Endometrium (tissue), 2 donors: ENCODE measurements around the gene PIP5KL1.

Source experiments
- FAIRE-seq: peaks from 2 replicates; lab custom pipeline; 2012; peaks lifted over from hg19 to GRCh38; lab: Jason Lieb, UNC
- donor health status: control.
- donor health status: control.

The PIP5KL1 gene

DNA sequence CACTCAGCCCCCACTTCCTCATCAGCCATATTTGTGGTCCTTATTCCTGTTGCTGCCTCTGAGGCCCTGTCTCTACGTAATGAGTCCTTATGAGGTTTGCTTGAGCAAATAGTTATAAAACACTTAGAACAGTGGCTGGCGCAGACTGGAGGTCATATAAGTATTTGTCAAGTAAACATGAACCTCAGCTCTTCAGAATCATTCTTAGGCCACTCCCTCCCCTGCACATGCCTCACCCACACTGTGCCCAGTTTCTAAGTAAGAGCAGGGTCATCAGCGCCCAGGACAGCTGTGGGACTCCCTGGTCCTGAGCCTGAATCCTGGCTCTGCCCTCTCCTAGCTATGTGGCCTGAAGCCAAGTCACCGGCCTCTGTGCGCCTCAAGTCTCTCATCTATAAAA is 17.7 kb downstream of the PIP5KL1 start:
- no peak for FAIRE-seq

DNA sequence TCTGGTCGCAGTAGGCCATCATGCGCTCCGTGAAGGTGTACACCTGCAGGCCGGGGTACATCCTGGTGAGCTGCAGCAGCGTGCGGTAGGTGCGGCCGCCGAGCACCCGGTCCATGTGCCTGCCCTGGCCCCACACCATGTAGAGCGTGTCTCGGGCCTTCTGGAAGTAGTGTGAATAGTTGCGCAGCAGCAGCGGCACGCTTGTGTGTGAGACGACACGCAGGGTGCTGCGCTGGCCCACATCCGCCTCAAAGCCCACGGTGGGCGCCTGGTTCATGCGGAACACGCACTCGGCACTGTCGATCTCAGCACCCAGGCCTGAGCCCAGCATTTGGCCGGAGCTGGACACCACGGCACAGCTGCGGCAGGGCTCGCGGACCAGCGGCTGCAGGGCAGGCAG is 18.3 kb downstream of the PIP5KL1 start:
- no peak for FAIRE-seq

DNA sequence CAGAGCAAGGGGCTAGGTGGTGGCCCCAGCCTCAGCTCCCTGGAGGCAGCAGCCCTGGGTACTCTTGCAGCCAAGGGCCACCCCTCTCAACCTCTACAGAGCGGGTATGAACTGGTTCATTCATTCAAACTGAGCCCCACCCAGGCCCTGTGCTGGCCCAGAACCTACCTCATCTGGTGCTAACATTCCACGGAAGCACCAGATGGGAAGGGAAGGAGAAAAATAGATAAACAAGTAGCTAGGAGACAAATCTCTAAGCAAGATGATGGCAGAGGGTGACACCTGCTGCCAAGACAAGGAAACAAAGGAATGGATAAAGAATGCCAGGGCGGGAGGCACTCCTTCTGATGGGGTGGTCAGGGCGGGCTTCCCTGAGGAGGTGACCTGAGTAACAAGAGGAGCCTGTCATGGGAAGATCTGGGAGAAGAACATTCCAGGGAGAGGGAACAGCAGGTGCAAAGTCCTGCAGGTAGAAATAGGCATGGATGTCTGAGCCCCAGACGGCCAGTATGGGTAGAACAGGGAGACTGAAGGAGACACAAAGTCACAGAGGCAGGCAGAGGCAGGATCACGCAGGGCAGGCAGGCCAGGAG is 19.9 kb downstream of the PIP5KL1 start:
- no peak for FAIRE-seq

DNA sequence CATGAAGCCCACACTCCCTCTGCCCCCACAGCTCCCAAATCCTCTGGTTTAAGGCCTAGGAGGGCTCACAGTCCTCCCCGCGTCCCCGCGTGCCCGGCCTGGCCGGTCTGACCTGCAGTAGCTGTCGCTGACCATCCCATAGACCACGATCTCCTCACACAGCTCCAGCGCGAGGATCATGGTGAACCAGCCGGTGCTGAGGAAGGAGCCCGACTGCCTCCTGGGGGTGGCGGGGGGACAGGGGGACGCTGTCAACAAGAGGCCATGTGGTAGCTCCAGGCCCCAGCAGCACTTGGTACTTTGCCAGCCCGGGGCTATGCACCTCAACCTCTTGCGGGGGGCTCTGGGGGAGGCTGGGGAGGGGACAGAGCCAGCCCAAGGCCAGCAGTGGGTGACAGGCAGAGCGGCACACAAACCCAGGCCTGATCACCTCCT is 20.7 kb downstream of the PIP5KL1 start:
- no peak for FAIRE-seq

DNA sequence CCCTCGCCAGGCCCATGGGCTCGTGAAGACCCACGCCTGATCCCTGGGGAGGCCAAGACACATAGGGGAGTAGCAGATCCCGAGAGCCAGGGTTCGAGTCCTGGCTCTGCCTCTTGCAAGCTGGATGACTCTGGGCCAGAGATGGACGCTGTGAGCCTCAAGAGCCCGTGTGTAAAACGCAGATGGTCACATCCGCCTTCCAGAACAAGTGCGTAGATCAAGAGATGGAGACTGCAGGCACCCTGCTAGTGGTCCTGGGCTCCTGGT is 22.0 kb downstream of the PIP5KL1 start:
- FAIRE-seq, result no peak

DNA sequence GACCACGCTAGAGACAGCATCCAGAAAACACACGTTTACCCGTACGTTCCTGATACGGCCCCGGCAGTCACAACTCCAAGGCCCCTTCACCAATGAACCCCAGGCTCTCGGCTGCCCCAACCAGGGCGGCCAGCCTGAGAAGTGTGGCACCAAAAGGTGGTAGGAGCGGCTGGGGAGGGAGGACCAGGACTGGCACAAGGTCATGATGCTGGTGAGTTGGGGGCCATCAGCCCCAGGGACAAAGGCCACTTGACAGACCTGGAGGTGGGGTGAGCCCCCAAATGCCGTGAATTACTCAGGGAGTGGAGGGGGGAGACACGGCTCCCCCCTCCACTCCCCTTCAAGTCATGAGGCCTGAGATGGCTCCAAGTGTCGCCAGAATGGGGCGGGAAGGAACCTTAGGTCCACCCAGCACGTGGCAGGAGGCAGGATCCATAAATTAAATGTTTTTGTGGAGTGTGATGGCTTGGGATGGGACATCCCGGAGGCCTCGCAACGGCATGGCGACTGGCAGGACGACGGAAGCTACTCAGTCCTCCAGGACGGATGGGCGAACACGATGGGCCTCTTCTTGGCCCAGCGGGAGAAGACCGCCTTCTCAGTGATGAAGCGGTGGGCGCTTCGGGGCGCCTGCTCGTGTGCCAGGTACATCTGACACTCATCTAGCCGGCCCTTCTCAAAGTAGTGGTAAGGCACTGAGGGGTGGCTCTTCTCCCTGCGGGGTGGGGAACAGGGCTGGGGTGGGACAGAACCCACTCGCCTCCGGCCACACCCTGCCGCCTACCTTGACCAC is 22.5 kb downstream of the PIP5KL1 start:
- no peak for FAIRE-seq

DNA sequence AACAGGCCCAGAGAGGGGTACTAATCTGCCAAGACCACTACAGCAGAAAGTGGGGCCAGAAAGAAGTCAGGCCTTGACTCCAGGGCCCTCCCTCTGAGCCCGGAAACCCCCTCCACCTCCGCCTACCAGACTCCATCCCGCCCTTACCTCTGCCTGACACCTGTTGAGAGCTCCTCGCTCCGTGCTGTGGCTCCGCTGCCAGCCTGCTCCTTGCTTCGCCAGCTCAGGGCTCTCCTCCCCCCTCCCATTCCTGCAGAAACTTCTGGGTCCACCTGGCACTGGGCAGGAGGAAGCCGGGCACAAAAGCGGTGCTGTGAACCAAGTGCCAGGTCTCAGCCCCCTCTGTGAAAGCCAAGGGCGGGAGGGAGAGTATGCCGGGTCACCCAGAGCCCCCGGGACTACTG is 24.8 kb downstream of the PIP5KL1 start:
- FAIRE-seq, result no peak

DNA sequence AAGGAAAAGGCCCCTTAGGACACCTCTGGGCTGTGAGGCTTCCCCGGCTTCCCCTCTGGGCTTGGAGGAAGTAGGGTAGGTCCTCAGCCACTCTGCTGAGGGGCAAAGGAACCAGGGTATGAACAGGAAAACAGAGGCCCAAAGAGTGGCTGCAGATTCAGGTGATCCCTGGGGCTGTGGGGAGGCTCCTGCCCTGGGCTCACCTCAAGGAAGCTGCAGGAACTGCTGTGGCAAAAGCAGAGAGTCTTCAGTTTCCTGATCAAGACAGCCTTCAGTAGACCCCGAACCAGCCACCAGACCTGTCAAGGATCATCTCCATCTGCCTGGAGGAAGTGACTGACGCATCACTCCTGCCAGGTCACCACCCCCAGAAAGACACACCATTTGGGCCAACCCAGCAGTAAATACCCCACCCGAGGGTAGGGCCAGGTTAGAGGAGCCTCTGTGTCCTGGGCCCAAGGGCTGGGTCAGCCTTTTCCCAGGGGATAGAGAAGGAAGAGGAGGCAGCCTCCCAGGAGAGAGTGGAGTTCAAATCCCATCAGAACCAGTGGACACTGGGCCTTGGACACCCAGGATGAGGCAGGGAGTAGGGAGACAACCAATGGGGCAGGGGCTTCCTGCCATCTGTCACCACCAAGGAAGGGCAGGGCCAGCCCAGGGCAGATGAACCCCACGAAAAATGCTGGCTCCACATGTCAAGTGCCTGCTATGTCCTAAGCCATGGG is 25.4 kb downstream of the PIP5KL1 start:
- FAIRE-seq, result no peak

DNA sequence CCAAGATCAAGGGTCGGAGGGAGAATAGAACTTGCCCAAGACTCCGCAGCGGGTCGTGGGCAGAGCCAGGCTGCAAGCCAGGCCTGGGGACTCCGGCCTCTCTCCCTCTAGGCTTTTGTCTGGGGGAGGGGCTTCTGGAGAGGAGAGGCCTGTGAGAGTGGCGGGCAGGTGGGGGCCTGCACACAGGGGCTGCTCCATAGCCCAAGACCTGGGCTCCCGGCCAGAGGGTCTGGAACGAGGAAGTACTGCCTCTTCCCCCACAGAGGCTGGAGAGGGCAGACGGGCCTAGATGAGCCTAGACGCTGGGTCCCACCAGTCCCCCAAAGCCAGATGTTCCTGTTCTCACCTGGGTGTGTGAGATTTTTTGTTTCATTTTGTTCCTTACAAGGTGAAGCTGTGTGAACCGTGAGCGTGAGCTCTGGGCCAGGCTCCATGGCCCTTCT is 26.0 kb downstream of the PIP5KL1 start:
- no peak for FAIRE-seq

DNA sequence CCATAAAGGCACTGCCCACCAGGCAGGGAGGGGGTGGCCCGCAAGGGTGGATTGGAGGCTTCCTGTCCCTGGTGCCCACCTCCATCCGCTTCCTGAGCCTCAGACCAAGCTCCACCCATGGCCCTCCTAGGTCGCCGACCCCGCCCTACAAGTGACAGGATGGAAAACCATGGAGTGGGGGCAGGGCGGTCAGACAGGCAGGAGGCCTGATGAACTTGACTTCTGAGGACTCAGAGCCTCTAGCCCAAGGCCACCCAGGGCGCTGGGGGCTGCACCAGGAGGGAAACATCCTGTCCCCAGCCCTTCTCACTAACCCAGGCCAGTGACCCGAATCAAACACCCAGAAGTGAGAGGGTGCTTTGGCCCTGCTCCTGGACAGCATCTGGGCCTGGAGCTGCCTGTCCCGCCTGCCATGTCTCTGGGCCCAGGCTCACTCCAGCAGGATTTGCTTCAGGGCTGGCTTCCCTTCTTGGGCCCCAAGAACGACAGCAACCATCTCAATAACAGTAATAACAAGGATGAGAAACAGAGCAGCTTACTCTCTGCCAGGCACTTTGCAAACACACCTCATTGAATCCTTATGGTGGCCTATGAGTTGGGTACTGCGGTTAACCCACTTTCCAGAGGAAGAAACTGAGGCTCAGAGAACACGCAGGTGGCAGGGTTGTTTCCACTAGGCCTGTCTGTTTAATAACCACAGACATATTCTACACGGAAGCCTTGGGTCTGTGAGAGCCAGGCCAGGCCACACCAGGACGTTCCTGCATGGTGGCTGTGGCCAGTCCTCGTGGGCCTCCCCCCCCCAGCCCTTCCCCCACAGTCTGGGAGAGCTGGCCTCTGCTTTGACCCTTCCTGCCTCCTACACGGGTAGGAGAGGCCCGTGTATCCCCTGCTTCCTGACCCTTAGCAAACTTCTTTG is 26.8 kb downstream of the PIP5KL1 start:
- no peak for FAIRE-seq

DNA sequence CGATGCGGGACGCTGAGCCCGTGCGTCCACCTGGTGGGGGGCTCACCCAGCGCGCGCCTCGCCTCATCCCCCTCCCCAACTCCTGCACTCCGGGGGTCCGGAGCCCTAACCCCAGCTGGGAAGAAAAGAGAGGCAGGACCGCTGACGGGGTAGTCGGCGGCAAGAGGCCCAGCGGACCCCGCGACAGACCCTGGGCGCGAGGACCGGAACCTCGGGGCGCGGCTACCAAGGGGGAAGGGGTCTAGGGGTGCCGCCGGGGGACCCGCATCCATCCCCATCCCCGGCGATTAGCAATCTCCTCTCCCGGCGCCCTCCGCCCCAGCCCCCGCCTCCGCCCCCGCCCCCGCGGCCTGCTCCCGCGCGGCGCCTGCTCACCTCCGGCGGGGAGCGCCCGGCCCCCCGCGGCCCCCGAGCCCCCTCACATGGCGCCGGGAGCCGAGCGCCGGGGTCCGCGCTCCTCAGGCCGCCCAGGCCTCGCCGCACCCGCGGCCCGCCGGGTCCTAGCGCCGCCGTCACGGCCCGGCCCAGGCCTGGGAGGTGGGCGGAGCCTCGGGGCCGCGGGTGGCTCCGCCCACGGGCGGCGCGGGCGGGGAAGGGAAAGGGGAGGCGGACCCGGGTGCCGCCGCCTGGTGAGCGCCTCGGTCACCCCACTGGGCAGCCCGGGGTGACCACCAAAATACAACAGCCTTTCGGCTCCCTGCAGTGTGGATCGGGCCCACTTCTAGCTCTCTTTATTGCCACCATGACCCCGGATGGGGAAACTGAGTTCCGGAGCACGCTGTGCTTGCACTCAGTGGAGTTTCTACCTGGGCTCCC is 31.2 kb downstream of the PIP5KL1 start, which contains the start of gene ST6GALNAC6:
Gene ST6GALNAC6 (minus strand): TSS at position 476 of the 816 bp plus-strand sequence. CDS start 1,622 bp downstream, outside the sequence.
- FAIRE-seq, result no peak

DNA sequence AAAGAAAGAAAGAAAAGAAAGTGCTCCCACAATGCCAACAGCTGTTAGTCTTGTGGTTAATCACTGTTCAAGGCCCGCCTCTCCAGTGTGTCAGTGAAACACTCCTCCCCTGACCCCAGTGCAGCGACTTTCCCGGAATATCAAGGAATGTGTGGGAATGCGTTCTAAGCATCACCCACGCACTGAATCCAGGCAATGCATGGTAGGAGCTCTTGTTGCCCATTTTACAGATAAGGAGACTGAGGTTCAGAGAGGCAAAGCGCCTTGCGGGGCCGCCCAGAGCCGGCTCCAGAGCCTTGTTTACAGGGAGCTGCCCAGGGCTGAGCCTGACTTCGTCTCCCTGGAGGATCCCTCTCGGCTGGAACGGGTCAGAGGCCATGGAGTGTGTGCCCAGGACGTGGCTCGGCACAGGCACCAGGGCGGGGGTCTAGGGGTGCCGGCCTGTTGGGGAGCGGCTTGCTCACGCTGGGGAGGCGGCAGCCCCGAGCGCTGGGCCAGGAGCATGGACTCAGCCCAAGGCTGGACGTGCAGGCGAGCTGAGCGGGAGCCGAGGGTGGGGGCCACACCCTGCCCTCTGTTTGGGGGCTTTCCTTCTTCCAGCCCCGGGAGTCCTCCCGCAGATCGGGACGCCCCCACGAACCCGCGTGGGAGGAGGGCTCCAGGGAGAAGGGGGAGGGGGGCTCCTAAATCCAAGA is 32.0 kb downstream of the PIP5KL1 start:
- peak; percentile 21 for FAIRE-seq

DNA sequence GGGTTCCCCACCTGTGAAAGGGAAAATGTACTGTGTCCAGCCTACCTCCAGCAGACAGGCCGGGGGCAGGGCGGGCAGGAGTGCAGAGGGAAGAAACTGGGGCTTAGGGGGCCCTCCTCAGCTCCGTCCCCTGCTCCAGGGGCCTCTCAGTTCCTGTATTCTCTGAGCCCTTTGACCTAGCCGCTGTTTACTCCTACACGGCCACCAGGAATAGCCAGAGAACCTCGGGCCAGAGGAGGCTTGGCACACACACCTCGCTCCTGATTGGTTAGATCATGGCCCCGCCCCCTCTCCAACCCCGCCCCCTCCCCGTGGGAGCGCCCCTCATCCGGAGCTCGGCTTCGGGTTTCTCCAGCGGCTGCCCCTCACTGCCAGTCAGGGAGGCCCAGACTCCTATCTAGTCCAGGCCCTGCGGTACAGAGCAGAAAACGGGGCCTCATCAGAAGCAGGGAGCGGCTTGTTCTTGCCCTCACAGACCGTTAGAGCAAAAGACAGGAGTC is 33.3 kb downstream of the PIP5KL1 start:
- no peak for FAIRE-seq

DNA sequence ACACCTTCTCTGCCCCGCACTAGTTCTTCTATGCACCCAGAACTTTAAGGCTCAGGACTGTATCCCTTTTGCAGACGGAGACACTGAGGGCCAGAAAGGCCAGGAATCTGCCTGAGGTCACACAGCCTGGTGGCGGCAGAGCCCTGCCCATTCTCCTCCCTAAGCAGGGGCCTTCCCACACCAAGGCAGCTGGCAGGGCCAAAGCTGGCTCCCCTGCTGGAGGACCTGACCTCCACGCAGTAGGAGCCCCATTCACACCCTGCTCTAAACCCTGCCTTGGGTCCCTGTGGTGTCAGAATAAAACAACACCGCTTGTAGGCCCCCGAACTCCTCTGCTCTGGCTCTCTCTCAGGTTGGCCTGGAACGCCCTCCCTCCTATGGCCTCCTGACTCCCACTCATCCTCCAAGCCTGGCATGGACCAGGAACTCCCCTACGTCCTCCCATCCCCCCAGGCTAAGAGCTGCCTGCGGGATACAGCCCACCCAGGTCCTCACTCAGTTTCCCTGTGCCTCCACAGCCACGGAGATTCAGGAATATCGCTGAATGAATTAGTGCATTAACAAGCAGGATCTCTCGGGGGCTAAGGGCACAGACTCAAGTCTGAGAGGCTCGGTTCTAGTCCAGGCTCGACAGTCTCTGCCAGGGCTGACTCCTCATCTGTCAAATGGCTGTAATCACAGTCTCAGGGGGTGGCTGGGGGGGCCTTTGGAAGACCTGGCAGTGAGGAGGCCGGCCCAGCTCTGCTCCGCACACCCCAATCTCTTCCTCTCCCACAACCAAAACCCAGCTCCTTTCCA is 34.0 kb downstream of the PIP5KL1 start:
- no peak for FAIRE-seq

DNA sequence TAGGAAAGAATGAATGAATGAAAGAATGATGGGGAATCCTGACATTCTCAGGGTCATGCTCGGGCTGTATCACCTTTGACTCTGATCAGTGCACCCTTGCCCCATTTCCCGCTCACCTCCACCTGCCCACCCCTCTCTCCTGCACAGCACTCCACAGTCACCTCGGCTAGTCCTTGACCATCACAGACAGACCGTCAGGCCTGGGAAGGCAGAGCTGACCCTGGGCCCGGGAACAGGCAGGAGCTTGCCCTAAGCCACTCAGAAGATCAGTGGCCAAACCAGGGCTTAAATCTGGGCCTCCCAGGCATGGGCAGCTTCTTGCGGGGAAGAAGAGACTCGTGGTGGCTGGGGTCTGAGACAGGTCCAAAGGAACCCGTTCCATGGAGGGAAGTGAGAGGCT is 34.8 kb downstream of the PIP5KL1 start:
- no peak for FAIRE-seq

DNA sequence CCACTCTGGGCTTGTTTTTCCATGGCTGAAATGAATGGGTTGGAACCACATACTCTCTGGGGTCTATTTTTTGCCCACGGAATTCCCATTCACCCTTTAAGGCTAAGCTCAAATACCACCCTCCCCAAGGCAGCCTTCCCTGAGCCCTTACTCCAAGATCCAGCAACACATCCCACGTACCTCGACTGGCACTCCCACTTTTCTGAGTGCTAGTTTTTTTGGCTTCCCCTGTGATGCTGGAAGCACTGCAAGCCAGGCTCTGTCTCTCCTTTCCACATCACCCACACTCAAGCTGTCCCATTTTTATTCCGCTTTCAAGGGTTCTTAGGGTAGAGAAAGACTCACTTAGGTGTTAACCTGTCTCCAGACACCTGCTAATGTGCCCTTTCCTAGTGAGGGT is 37.2 kb downstream of the PIP5KL1 start:
- FAIRE-seq, result no peak

DNA sequence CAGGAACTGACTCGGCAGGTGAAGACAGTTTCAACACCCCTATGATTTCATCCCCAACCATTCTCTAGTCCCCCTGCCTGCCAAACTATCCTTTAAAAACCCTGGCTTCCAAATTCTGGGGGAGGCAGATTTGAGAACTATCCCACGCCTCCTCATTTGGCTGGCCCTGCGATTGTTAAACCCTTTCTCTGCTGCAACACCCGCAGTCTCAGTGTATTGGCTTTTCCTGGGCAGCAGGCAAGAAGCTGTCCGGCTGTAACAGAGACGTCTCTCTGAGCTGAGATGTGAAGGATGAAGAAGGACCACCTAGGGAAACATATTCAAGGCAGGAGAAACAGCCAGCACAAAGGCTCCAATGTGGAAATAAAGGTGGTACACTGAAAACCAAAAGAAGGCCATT is 37.7 kb downstream of the PIP5KL1 start:
- no peak for FAIRE-seq

DNA sequence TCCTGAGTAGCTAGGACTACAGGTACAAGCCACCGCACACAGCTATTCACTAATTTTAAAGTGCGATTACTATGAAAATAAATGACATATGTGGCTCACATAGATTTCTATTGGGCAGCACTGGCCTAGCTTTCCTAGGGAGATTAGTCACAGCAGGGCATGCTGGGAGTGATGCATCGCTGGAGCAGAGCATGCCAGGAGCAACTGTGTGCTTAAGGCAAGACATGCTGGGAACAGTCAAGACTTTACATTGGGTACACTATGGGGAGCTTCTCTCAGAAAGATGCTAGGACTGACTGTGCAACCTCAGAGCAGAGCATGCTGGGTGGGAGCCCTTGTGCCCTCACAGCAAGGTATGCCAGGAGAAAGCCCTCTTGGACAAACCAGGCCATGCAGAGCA is 40.5 kb downstream of the PIP5KL1 start:
- no peak for FAIRE-seq

DNA sequence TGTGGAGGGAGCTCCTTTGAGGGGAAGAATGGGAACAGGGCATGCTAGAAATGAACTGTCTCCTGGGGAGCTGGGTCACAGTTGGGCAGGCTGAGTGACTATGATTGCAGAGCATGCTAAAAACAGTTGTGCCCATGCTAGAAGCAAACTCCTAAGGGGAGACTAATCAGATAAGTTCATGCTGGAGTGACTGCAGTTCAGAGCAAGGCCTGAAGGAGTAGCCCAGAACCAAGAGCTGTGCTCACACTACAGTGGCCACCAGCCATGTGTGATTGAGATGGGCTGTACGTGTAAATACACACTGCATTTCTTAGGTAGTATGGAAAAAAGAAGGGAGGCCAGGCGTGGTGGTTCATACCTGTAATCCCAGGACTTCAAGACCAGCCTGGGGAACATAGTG is 42.8 kb downstream of the PIP5KL1 start:
- no peak for FAIRE-seq
